ENCODE results near the gene ARHGAP44.

DNA sequence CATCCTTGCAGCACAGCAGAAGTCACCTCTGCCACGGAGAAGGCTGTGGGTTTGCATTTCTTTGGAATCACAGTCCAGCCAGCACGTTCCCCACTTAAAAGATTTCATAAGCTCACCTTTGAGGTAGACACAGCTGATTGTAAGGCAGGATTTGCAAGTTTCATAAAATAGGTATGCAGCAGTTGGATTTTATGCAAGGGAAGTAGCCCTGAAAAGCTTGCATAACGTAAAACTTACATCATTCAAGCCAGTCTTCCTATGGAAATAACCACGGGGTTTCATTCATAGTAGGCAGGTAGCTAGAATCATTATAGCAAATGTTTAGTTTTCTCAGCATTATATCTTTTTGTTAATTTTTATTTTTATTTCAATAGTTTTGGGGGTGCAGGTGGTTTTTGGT lies 49.8 kb upstream of the ARHGAP44 start:
- TF ChIP-seq, protein P1, sequence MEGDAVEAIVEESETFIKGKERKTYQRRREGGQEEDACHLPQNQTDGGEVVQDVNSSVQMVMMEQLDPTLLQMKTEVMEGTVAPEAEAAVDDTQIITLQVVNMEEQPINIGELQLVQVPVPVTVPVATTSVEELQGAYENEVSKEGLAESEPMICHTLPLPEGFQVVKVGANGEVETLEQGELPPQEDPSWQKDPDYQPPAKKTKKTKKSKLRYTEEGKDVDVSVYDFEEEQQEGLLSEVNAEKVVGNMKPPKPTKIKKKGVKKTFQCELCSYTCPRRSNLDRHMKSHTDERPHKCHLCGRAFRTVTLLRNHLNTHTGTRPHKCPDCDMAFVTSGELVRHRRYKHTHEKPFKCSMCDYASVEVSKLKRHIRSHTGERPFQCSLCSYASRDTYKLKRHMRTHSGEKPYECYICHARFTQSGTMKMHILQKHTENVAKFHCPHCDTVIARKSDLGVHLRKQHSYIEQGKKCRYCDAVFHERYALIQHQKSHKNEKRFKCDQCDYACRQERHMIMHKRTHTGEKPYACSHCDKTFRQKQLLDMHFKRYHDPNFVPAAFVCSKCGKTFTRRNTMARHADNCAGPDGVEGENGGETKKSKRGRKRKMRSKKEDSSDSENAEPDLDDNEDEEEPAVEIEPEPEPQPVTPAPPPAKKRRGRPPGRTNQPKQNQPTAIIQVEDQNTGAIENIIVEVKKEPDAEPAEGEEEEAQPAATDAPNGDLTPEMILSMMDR (optimal IDR thresholded peaks at IDR 0.05 in 1 of 3, IDR thresholded peaks at IDR 0.05 in 1 of 3, conservative IDR thresholded peaks at IDR 0.05 in 1 of 3; ENCODE audit: extremely low read depth in 1 of 3, insufficient read depth in 2 of 3, low read length in 3 of 3): no peak
- no peak for TF ChIP-seq EZH2 (IDR thresholded peaks at IDR 0.05; ENCODE audit: low read length)
